Right lobe of liver (tissue), 6 donors: ENCODE data around the gene NFIB. TPM values are rescaled to one million over a fixed set of nuclear protein-coding genes. Genes with fewer than 3 reads are reported as not detected.

Experiments
- ATAC-seq, 4 donors: fragments of 200-7000 bp; cut with Tn5 transposase; one replicate each; pipeline ENCODE4 v1.9.1; 2020; ENCODE audit warnings: mild to moderate bottlenecking in 4 of 4, moderate library complexity in 4 of 4
- DNase-seq, 3 donors: peaks; one replicate each; pipeline ENCODE4 v3.0.0-alpha.2; 2020
- H3K27ac ChIP-seq, 3 donors: fragments of 200-600 bp; one replicate each; pipeline ENCODE4 v1.8.0; 2022
- H3K27me3 ChIP-seq, 2 donors: fragments of 200-600 bp; one replicate each; pipeline ENCODE4 v1.8.0; 2022
- H3K36me3 ChIP-seq, 4 donors: fragments of 200-600 bp; sonication (generic) in 1 of 4; one replicate each; pipeline versions ENCODE4 v1.5.1 to v1.8.0; 2017 to 2022; ENCODE audit warnings: control low read depth in 1 of 4
- H3K4me1 ChIP-seq, 4 donors: fragments of 200-600 bp; sonication (generic) in 1 of 4; one replicate each; pipeline versions ENCODE4 v1.5.1 to v1.8.0; 2017 to 2022; ENCODE audit warnings: control low read depth in 1 of 4
- H3K4me3 ChIP-seq, 3 donors: fragments of 200-600 bp; one replicate each; pipeline ENCODE4 v1.8.0; 2022
- H3K9me3 ChIP-seq, 4 donors: fragments of 200-600 bp; sonication (generic) in 1 of 4; one replicate each; pipeline versions ENCODE4 v1.5.1 to v1.8.0; 2017 to 2022; ENCODE audit warnings: control low read depth in 1 of 4
- CTCF ChIP-seq, 4 donors: fragments of 200-600 bp in 3 of 4; fragments of 450-650 bp in 1 of 4; IDR thresholded peaks; one replicate each; pipeline versions ENCODE4 v1.5.1 to v1.8.0; 2016 to 2022; ENCODE audit warnings: antibody characterized with exemption in 4 of 4, mild to moderate bottlenecking in 2 of 4
- POLR2A ChIP-seq: fragments of 450-650 bp; IDR thresholded peaks from one replicate; pipeline ENCODE4 v1.6.1; 2017; ENCODE audit warnings: antibody characterized with exemption, mild to moderate bottlenecking
- WGBS: methylation state at CpG from one replicate; pipeline ENCODE4 v1.1.6; 2018; ENCODE audit warnings: low coverage, low lambda C conversion rate; ENCODE audit not compliant: insufficient coverage; ENCODE audit errors: missing lambda C conversion rate; 5-methylcytosine and 5-hydroxymethylcytosine counted together
- intact Hi-C, 2 donors: fragments of 100-400 bp; cut with DNase I; formaldehyde crosslinking; loops; one replicate each; pipeline versions ENCODE4 v1.11.2 to v1.14.1; 2022
- total RNA-seq, 6 experiments: library from RNA; depleted of rRNA in 2 of 6; stranded (reverse); fragments of >200 nt in 2 of 6; fragmentation: NEBNext Ultra II Directional in 3 of 6; extraction: Animal tissue kit (Norgen Biotek cat#: 25700) in 3 of 6; gene quantifications; one replicate each; pipeline versions ENCODE4 v1.1.0 to v1.2.4, GENCODE V29; 2016 to 2023
- donor health status: DM: no; HTN: yes; CAD: no.
- donor health status: DM: no; HTN: no; CAD: no.
- donor health status: DM: no; HTN: no; CAD: no.
- donor health status: DM: no; HTN: yes; CAD: no.
- donor health status: DM: no; HTN: yes; CAD: no.

Gene NFIB
- total RNA-seq, 6 experiments from 2014 or later: 23.0 to 45.3 (median 39.6) TPM

GRCh38 chr9:14188538-14188937 is 125.4 kb downstream of the NFIB start:
- intact Hi-C loops: no loop called here
- Histone ChIP-seq H3K9me3 (no peaks in the 10 kb centered on the region), H3K4me3 (no peak overlapping the region), H3K27me3 (no peaks in the 10 kb centered on the region), H3K4me1 (peaks cover 0 to 6% (median 0%) of the 10 kb centered on the region in 4 donors), H3K36me3 (no peaks in the 10 kb centered on the region), H3K27ac (no peak overlapping the region)
- no peak for ATAC-seq
- 82% methylated on average over 3 of the region's 3 CpGs for WGBS
- no peak for DNase-seq
- TF ChIP-seq CTCF (IDR thresholded peaks at IDR 0.05) (no peak), POLR2A (no peak)

- Histone ChIP-seq H3K9me3 (no peaks in the 10 kb centered on the region), H3K36me3 (no peaks in the 10 kb centered on the region), H3K4me3 (no peak overlapping the region), H3K4me1 (peaks cover 0 to 6% (median 0%) of the 10 kb centered on the region in 4 donors), H3K27me3 (no peaks in the 10 kb centered on the region), H3K27ac (no peak overlapping the region)
- ATAC-seq (peak in 2 of 4 donors; percentile 19 to 20), DNase-seq (no peak)
- intact Hi-C loops: no loop called here
- TF ChIP-seq CTCF (IDR thresholded peaks at IDR 0.05) (no peak), POLR2A (no peak)
- 32% methylated on average over 2 of the region's 2 CpGs for WGBS
Observed at GRCh38 chr9:14188011-14188410, 125.9 kb downstream of the NFIB start.

GRCh38 chr9:14186096-14186495 is 127.8 kb downstream of the NFIB start:
- H3K36me3 ChIP-seq: no peaks in the 10 kb centered on the region
- ATAC-seq: no peak
- H3K4me3 ChIP-seq: no peak overlapping the region
- H3K27me3 ChIP-seq: no peaks in the 10 kb centered on the region
- intact Hi-C loops: no loop called here
- no peak for TF ChIP-seq CTCF (IDR thresholded peaks at IDR 0.05)
- TF ChIP-seq POLR2A: no peak
- no peak overlapping the region for H3K27ac ChIP-seq
- DNase-seq: no peak
- H3K4me1 ChIP-seq: peaks cover 0 to 12% (median 0%) of the 10 kb centered on the region in 4 donors
- H3K9me3 ChIP-seq: no peaks in the 10 kb centered on the region
- WGBS: 88% methylated on average over 1 of the region's 1 CpG

GRCh38 chr9:14185016-14185415 is 128.9 kb downstream of the NFIB start:
- no peaks in the 10 kb centered on the region for H3K36me3 ChIP-seq
- 100% methylated on average over 2 of the region's 2 CpGs for WGBS
- H3K4me1 ChIP-seq: peaks cover 0 to 23% (median 0%) of the 10 kb centered on the region in 4 donors
- H3K4me3 ChIP-seq: no peak overlapping the region
- no peak overlapping the region for H3K27ac ChIP-seq
- no peaks in the 10 kb centered on the region for H3K27me3 ChIP-seq
- TF ChIP-seq POLR2A (no peak), CTCF (IDR thresholded peaks at IDR 0.05) (no peak)
- intact Hi-C loops: no loop called here
- ATAC-seq: no peak
- H3K9me3 ChIP-seq: no peaks in the 10 kb centered on the region
- DNase-seq: no peak

- 71% methylated on average over 1 of the region's 1 CpG for WGBS
- H3K4me1 ChIP-seq: peaks cover 0 to 34% (median 0%) of the 10 kb centered on the region in 4 donors
- H3K36me3 ChIP-seq: no peaks in the 10 kb centered on the region
- intact Hi-C loops: no loop called here
- no peaks in the 10 kb centered on the region for H3K27me3 ChIP-seq
- no peak for DNase-seq
- no peak for ATAC-seq
- H3K4me3 ChIP-seq: no peak overlapping the region
- H3K9me3 ChIP-seq: no peaks in the 10 kb centered on the region
- TF ChIP-seq POLR2A (no peak), CTCF (IDR thresholded peaks at IDR 0.05) (no peak)
- H3K27ac ChIP-seq: no peak overlapping the region
Observed at GRCh38 chr9:14183001-14183400, 130.9 kb downstream of the NFIB start.
